K562 (cell line): ENCODE data around the gene RNF31. TPM values are rescaled to one million over a fixed set of nuclear protein-coding genes. Genes with fewer than 3 reads are reported as not detected.

Experiments
- C11orf30 ChIP-seq: fragments of 450-650 bp; IDR thresholded peaks from 2 replicates; pipeline ENCODE4 v1.6.1; 2016; ENCODE audit warnings: low read depth, mild to moderate bottlenecking
- CREBBP ChIP-seq: IDR thresholded peaks from one replicate; pipeline ENCODE4 v1.6.1; 2012; ENCODE audit warnings: low read depth, mild to moderate bottlenecking, control low read depth, inconsistent platforms, low read length
- EP400 ChIP-seq: fragments of 450-650 bp; IDR thresholded peaks from 2 replicates; pipeline ENCODE4 v1.6.1; 2017; ENCODE audit warnings: antibody characterized with exemption, mild to moderate bottlenecking, moderate library complexity
- HEY1 ChIP-seq: fragments of 250-450 bp; sonication (Bioruptor Pico); IDR thresholded peaks from 2 replicates; pipeline ENCODE4 v1.5.0; 2020; ENCODE audit warnings: mild to moderate bottlenecking, moderate library complexity, borderline replicate concordance
- HLTF ChIP-seq: fragments of 450-650 bp; IDR thresholded peaks from 2 replicates; pipeline ENCODE4 v1.6.1; 2016
- HMBOX1 ChIP-seq: sonication (generic); IDR thresholded peaks from 2 replicates; pipeline ENCODE4 v1.6.1; 2016
- KDM5B ChIP-seq: fragments of 200-600 bp; sonication (generic); IDR thresholded peaks from 2 replicates; pipeline ENCODE4 v1.6.1; 2012; ENCODE audit warnings: low read depth, mild to moderate bottlenecking, moderate library complexity, low read length, control low read depth, inconsistent platforms; ENCODE audit not compliant: insufficient replicate concordance
- MAFF ChIP-seq: IDR thresholded peaks from 2 replicates; pipeline ENCODE4 v1.6.1; 2012; ENCODE audit warnings: low read length, improper control_type of control experiment
- MEF2A ChIP-seq: IDR thresholded peaks from 2 replicates; pipeline ENCODE4 v1.6.1; 2011; ENCODE audit warnings: low read depth, mild to moderate bottlenecking, low read length, moderate library complexity; ENCODE audit not compliant: control insufficient read depth
- NFE2L1 ChIP-seq: fragments of 450-650 bp; IDR thresholded peaks from 2 replicates; pipeline ENCODE4 v1.6.1; 2016; ENCODE audit warnings: missing genetic modification characterization, low read depth, mild to moderate bottlenecking, missing compliant biosample characterization, moderate library complexity, borderline replicate concordance
- SNIP1 ChIP-seq: fragments of 450-650 bp; IDR thresholded peaks from 2 replicates; pipeline ENCODE4 v1.7.1; 2017; ENCODE audit warnings: low read depth, mild to moderate bottlenecking
- THAP12 ChIP-seq: fragments of 250-450 bp; sonication (Bioruptor Pico); IDR thresholded peaks from 2 replicates; pipeline ENCODE4 v1.9.0; 2021; ENCODE audit warnings: mild to moderate bottlenecking, inconsistent platforms
- U2AF2 ChIP-seq: fragments of 200-400 bp; formaldehyde crosslinking; optimal IDR thresholded peaks from 2 replicates; pipeline ENCODE3; 2017; ENCODE audit warnings: low read depth, mild to moderate bottlenecking, low read length
- ZBTB7A ChIP-seq: IDR thresholded peaks from 2 replicates; pipeline ENCODE4 v1.6.1; 2011; ENCODE audit warnings: low read depth, mild to moderate bottlenecking, low read length, moderate library complexity, borderline replicate concordance; ENCODE audit not compliant: control insufficient read depth
- ZFX ChIP-seq: sonication (generic); formaldehyde crosslinking; IDR thresholded peaks from 2 replicates; pipeline ENCODE4 v1.8.0; 2022; ENCODE audit warnings: mild to moderate bottlenecking, missing genetic modification reagents, moderate library complexity
- ZNF239 ChIP-seq: fragments of 250-450 bp; sonication (Bioruptor Pico); IDR thresholded peaks from 2 replicates; pipeline ENCODE4 v1.4.0; 2020; ENCODE audit warnings: mild to moderate bottlenecking
- ZNF655 ChIP-seq: fragments of 250-450 bp; sonication (Bioruptor Pico); IDR thresholded peaks from 2 replicates; pipeline ENCODE4 v1.5.0; 2021
- polyA plus RNA-seq, 8 experiments: library from polyadenylated mRNA; depleted of rRNA in 4 of 8; stranded (reverse) in 5 of 8; unstranded in 3 of 8; fragments of >200 nt; fragmentation: Nextera tagmentation in 2 of 8; fragmentation: Illumina TruSeq in 1 of 8; extraction: Ambion mirVana in 2 of 8; extraction: Trizol in 1 of 8; gene quantifications; 2 replicates each; pipeline versions ENCODE4 v1.2.1 to v1.2.3, GENCODE V29; 2011 to 2014; ENCODE audit warnings: inconsistent platforms in 1 of 8, missing spikeins in 1 of 8
- total RNA-seq, 7 experiments: library from RNA; depleted of rRNA in 6 of 7; stranded (reverse); fragments of >200 nt in 6 of 7; fragmentation: Illumina TruSeq in 2 of 7; extraction: Trizol in 2 of 7; gene quantifications; 2 replicates each; pipeline versions ENCODE4 v1.2.1 to v1.2.3, GENCODE V29; 2011 to 2021; ENCODE audit warnings: low replicate concordance in 1 of 7
- TF ChIP-seq, protein P1 (sequence below): sonication (generic); formaldehyde crosslinking; IDR thresholded peaks from 2 replicates; pipeline ENCODE4 v1.8.1; 2023; ENCODE audit warnings: mild to moderate bottlenecking, missing genetic modification reagents

The RNF31 gene
- total and polyA plus RNA-seq, 9 of the 15 experiments (the other 6 are each of a cell fraction or from before 2014, with no cell fraction given) = 3.1 to 47.6 (median 19.1) TPM

- TF ChIP-seq NFE2L1 (tag) (no peak), ZBTB7A (no peak), MEF2A (no peak), HEY1 (CRISPR knock-in tag) (no peak), C11orf30 (peak; percentile 57; the same call in 1 of the 2 replicates), KDM5B (peak; percentile 51), MAFF (no peak), EP400 (peak; percentile 93), CREBBP (no peak), U2AF2 (no peak), HLTF (no peak; the same call in 1 of the 2 replicates), ZNF239 (CRISPR knock-in tag) (no peak), HMBOX1 (no peak), THAP12 (CRISPR knock-in tag) (no peak; the same call in 1 of the 2 replicates), SNIP1 (no peak), ZNF655 (CRISPR knock-in tag) (no peak), ZFX (CRISPR knock-in tag) (peak; percentile 95)
- TF ChIP-seq, protein P1, sequence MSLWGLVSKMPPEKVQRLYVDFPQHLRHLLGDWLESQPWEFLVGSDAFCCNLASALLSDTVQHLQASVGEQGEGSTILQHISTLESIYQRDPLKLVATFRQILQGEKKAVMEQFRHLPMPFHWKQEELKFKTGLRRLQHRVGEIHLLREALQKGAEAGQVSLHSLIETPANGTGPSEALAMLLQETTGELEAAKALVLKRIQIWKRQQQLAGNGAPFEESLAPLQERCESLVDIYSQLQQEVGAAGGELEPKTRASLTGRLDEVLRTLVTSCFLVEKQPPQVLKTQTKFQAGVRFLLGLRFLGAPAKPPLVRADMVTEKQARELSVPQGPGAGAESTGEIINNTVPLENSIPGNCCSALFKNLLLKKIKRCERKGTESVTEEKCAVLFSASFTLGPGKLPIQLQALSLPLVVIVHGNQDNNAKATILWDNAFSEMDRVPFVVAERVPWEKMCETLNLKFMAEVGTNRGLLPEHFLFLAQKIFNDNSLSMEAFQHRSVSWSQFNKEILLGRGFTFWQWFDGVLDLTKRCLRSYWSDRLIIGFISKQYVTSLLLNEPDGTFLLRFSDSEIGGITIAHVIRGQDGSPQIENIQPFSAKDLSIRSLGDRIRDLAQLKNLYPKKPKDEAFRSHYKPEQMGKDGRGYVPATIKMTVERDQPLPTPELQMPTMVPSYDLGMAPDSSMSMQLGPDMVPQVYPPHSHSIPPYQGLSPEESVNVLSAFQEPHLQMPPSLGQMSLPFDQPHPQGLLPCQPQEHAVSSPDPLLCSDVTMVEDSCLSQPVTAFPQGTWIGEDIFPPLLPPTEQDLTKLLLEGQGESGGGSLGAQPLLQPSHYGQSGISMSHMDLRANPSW (CRISPR knock-in tag) = no peak
These were observed 48.1 kb downstream of the RNF31 start, which contains the start of gene TM9SF1 (continued) for GRCh38 chr14:24195186-24196070.
